Measurements from ENCODE around the gene TEN1.

GRCh38 chr17:76002100-76002499 lies 23.1 kb downstream of the TEN1 start:
- TF ChIP-seq CTCF (tag by site-specific recombination; IDR thresholded peaks at IDR 0.05) (no peak), OVOL3 (tag by site-specific recombination; IDR thresholded peaks at IDR 0.05) (no peak), HOXA7 (CRISPR knock-in tag; IDR thresholded peaks at IDR 0.05; ENCODE audit: borderline replicate concordance) (no peak), ZNF23 (tag by site-specific recombination; IDR thresholded peaks at IDR 0.05; ENCODE audit: borderline replicate concordance) (no peak), ZBTB7A (tag by site-specific recombination; IDR thresholded peaks at IDR 0.05; ENCODE audit: low read depth) (no peak), ZNF777 (tag by site-specific recombination; IDR thresholded peaks at IDR 0.05; ENCODE audit: borderline replicate concordance) (no peak), ZNF146 (tag by site-specific recombination; IDR thresholded peaks at IDR 0.05) (no peak), ZNF274 (IDR thresholded peaks at IDR 0.05; ENCODE audit: low read length) (no peak), ZNF274 (tag by site-specific recombination; IDR thresholded peaks at IDR 0.05; ENCODE audit: borderline replicate concordance) (no peak), ZNF157 (tag by site-specific recombination; IDR thresholded peaks at IDR 0.05) (no peak), ZNF610 (tag by site-specific recombination; IDR thresholded peaks at IDR 0.05; ENCODE audit: borderline replicate concordance) (no peak)
- TF ChIP-seq, protein P1, sequence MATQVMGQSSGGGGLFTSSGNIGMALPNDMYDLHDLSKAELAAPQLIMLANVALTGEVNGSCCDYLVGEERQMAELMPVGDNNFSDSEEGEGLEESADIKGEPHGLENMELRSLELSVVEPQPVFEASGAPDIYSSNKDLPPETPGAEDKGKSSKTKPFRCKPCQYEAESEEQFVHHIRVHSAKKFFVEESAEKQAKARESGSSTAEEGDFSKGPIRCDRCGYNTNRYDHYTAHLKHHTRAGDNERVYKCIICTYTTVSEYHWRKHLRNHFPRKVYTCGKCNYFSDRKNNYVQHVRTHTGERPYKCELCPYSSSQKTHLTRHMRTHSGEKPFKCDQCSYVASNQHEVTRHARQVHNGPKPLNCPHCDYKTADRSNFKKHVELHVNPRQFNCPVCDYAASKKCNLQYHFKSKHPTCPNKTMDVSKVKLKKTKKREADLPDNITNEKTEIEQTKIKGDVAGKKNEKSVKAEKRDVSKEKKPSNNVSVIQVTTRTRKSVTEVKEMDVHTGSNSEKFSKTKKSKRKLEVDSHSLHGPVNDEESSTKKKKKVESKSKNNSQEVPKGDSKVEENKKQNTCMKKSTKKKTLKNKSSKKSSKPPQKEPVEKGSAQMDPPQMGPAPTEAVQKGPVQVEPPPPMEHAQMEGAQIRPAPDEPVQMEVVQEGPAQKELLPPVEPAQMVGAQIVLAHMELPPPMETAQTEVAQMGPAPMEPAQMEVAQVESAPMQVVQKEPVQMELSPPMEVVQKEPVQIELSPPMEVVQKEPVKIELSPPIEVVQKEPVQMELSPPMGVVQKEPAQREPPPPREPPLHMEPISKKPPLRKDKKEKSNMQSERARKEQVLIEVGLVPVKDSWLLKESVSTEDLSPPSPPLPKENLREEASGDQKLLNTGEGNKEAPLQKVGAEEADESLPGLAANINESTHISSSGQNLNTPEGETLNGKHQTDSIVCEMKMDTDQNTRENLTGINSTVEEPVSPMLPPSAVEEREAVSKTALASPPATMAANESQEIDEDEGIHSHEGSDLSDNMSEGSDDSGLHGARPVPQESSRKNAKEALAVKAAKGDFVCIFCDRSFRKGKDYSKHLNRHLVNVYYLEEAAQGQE (tag by site-specific recombination; IDR thresholded peaks at IDR 0.05): no peak
